ENCODE measurements around the gene ORMDL2.

- TF ChIP-seq CTCF (IDR thresholded peaks at IDR 0.05; ENCODE audit: poor library complexity): no peak
- no peak for TF ChIP-seq EZH2phosphoT487 (IDR thresholded peaks at IDR 0.05; ENCODE audit: low read depth, severe bottlenecking, unreplicated experiment)
- TF ChIP-seq EZH2 (IDR thresholded peaks at IDR 0.05; ENCODE audit: borderline replicate concordance): no peak
Measured at GRCh38 chr12:55828357-55828756, 10.5 kb downstream of the ORMDL2 start.

All from hepatocyte (in vitro differentiated cells).